K562 (cell line): ENCODE results near the gene RASGEF1C. TPM values are rescaled to one million over a fixed set of nuclear protein-coding genes. Genes with fewer than 3 reads are reported as not detected.

Experiments used
- CTCFL ChIP-seq: IDR thresholded peaks from 2 replicates; pipeline ENCODE4 v1.6.1; 2011; ENCODE audit warnings: borderline replicate concordance, low read depth, mild to moderate bottlenecking, moderate library complexity, low read length; ENCODE audit not compliant: insufficient read depth, poor library complexity, severe bottlenecking
- MLLT1 ChIP-seq, 2 experiments: fragments of 450-650 bp; IDR thresholded peaks; 2 replicates each; pipeline ENCODE4 v1.6.1; 2016
- NFATC3 ChIP-seq: fragments of 450-650 bp; IDR thresholded peaks from 2 replicates; pipeline ENCODE4 v1.6.1; 2017; ENCODE audit warnings: mild to moderate bottlenecking
- SLC30A9 ChIP-seq: fragments of 250-450 bp; sonication (Bioruptor Pico); IDR thresholded peaks from 2 replicates; pipeline ENCODE4 v1.8.0; 2022; ENCODE audit warnings: mild to moderate bottlenecking, moderate library complexity
- SOX6 ChIP-seq: fragments of 450-650 bp; IDR thresholded peaks from 2 replicates; pipeline ENCODE4 v1.6.1; 2014; ENCODE audit warnings: mild to moderate bottlenecking
- STAT6 ChIP-seq: sonication (generic); formaldehyde crosslinking; IDR thresholded peaks from 2 replicates; pipeline ENCODE4 v1.8.1; 2023; ENCODE audit warnings: mild to moderate bottlenecking, missing genetic modification reagents
- TAF9B ChIP-seq: fragments of 450-650 bp; IDR thresholded peaks from 2 replicates; pipeline ENCODE4 v1.6.1; 2018; ENCODE audit warnings: mild to moderate bottlenecking; ENCODE audit not compliant: partially characterized antibody
- ZNF318 ChIP-seq, 2 experiments: fragments of 450-650 bp; IDR thresholded peaks; 2 replicates each; pipeline ENCODE4 v1.6.1; 2016; ENCODE audit warnings: mild to moderate bottlenecking in 2 of 2, borderline replicate concordance in 1 of 2, low read depth in 1 of 2, moderate library complexity in 1 of 2
- polyA plus RNA-seq, 8 experiments: library from polyadenylated mRNA; depleted of rRNA in 4 of 8; stranded (reverse) in 5 of 8; unstranded in 3 of 8; fragments of >200 nt; fragmentation: Nextera tagmentation in 2 of 8; fragmentation: Illumina TruSeq in 1 of 8; extraction: Ambion mirVana in 2 of 8; extraction: Trizol in 1 of 8; gene quantifications; 2 replicates each; pipeline versions ENCODE4 v1.2.1 to v1.2.3, GENCODE V29; 2011 to 2014; ENCODE audit warnings: inconsistent platforms in 1 of 8, missing spikeins in 1 of 8
- total RNA-seq, 7 experiments: library from RNA; depleted of rRNA in 6 of 7; stranded (reverse); fragments of >200 nt in 6 of 7; fragmentation: Illumina TruSeq in 2 of 7; extraction: Trizol in 2 of 7; gene quantifications; 2 replicates each; pipeline versions ENCODE4 v1.2.1 to v1.2.3, GENCODE V29; 2011 to 2021; ENCODE audit warnings: low replicate concordance in 1 of 7
- TF ChIP-seq, protein P1 (sequence below), 2 experiments: fragments of 200-800 bp in 1 of 2; sonication (Bioruptor generic) in 1 of 2; sonication (generic) in 1 of 2; formaldehyde crosslinking in 1 of 2; IDR thresholded peaks in 1 of 2; conservative IDR thresholded peaks in 1 of 2; 2 replicates each; pipeline versions ENCODE4 v1.5.0 to v1.6.1; 2016 to 2020; ENCODE audit warnings: missing compliant biosample characterization in 1 of 2, missing genetic modification characterization in 1 of 2, missing genetic modification reagents in 1 of 2

The RASGEF1C gene
- total and polyA plus RNA-seq, 9 of the 15 experiments (the other 6 are each of a cell fraction or from before 2014, with no cell fraction given): 0.04 to 1.1 (median 0.21) TPM; not detected in 4

DNA sequence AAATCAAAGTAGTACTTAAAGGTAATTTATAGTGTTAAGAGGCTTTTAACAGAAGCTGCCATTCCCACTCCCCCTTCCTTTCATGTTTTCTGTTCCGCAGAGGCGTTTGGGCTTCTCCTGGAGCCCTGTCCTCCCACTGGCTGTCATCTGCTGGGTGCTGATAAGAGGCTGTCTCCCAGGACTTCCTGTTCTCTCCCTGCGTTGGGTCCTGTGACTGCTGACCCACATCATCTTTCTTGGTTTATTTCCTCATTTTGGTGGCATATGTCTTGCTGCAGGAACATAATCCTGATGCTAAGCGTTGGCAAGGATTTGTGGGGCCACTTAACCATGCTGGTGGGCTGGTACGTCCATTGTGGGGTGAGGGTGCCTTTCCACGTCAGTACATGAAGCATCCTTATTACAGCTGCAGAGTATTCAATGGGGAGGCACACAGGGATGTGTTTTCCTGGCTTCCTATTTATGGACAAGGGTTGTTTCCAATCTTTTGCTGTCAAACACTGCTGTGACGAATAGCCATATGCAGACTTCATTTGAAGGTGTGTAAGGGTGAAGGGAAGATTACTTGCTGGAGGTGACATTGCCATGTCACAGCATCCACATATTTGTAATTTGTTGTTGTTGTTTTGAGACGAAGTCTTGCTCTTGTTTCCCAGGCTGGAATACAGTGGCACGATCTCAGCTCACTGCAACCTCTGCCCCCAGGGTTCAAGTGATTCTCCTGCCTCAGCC lies 115.2 kb downstream of the RASGEF1C start (continued):
- TF ChIP-seq STAT6 (CRISPR knock-in tag): no peak
- TF ChIP-seq SLC30A9 (CRISPR knock-in tag): no peak
- TF ChIP-seq, protein P1, sequence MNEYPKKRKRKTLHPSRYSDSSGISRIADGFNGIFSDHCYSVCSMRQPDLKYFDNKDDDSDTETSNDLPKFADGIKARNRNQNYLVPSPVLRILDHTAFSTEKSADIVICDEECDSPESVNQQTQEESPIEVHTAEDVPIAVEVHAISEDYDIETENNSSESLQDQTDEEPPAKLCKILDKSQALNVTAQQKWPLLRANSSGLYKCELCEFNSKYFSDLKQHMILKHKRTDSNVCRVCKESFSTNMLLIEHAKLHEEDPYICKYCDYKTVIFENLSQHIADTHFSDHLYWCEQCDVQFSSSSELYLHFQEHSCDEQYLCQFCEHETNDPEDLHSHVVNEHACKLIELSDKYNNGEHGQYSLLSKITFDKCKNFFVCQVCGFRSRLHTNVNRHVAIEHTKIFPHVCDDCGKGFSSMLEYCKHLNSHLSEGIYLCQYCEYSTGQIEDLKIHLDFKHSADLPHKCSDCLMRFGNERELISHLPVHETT (CRISPR knock-in tag; conservative IDR thresholded peaks at IDR 0.05 in 1 of 2, IDR thresholded peaks at IDR 0.05 in 1 of 2): peak in 1 of 2 experiments; percentile 73; a peak in 2 of 4 replicates
- TF ChIP-seq TAF9B: no peak
- TF ChIP-seq ZNF318 (IDR thresholded peaks at IDR 0.05; ENCODE audit: borderline replicate concordance in 1 of 2, low read depth in 1 of 2): peak; percentile 81 to 99
- no peak for TF ChIP-seq NFATC3
- no peak for TF ChIP-seq MLLT1 (IDR thresholded peaks at IDR 0.05)
- TF ChIP-seq CTCFL: no peak
- peak; percentile 93 for TF ChIP-seq SOX6
